Upper lobe of left lung (tissue), 6 donors: ENCODE results near the gene PABPN1L. TPM values are rescaled to one million over a fixed set of nuclear protein-coding genes. Genes with fewer than 3 reads are reported as not detected.

Experiments used
- ATAC-seq, 2 donors: fragments of 200-7000 bp; cut with Tn5 transposase; one replicate each; pipeline ENCODE4 v1.9.1; 2022; ENCODE audit warnings: mild to moderate bottlenecking in 2 of 2, moderate library complexity in 2 of 2; ENCODE audit not compliant: low FRiP score in 2 of 2
- DNase-seq, 2 donors: peaks; one replicate each; pipeline ENCODE4 v3.0.0-alpha.2; 2019 to 2020
- H3K27ac ChIP-seq, 4 donors: fragments of 200-600 bp; sonication (generic); one replicate each; pipeline ENCODE4 v1.5.1; 2016 to 2019
- H3K27me3 ChIP-seq, 4 donors: fragments of 200-600 bp; sonication (generic); one replicate each; pipeline ENCODE4 v1.5.1; 2017 to 2019
- H3K36me3 ChIP-seq, 4 donors: fragments of 200-600 bp; sonication (generic); one replicate each; pipeline ENCODE4 v1.5.1; 2016 to 2019
- H3K4me1 ChIP-seq, 4 donors: fragments of 200-600 bp; sonication (generic); one replicate each; pipeline ENCODE4 v1.5.1; 2018 to 2019
- H3K4me3 ChIP-seq, 4 donors: fragments of 200-600 bp; sonication (generic); one replicate each; pipeline ENCODE4 v1.5.1; 2017 to 2019; ENCODE audit warnings: mild to moderate bottlenecking in 2 of 4, moderate library complexity in 1 of 4
- H3K9me3 ChIP-seq, 4 donors: fragments of 200-600 bp; sonication (generic); one replicate each; pipeline ENCODE4 v1.5.1; 2018 to 2019
- EP300 ChIP-seq, 4 donors: sonication (generic); formaldehyde crosslinking; IDR thresholded peaks; one replicate each; pipeline ENCODE4 v1.5.1; 2017; ENCODE audit warnings: antibody characterized with exemption in 4 of 4, control low read depth in 2 of 4
- POLR2A ChIP-seq, 4 donors: fragments of 450-650 bp; IDR thresholded peaks; one replicate each; pipeline ENCODE4 v1.5.1; 2016 to 2017; ENCODE audit warnings: antibody characterized with exemption in 4 of 4, mild to moderate bottlenecking in 2 of 4
- POLR2AphosphoS5 ChIP-seq, 2 donors: sonication (generic); formaldehyde crosslinking; IDR thresholded peaks; one replicate each; pipeline ENCODE4 v1.5.1; 2017; ENCODE audit warnings: antibody characterized with exemption in 2 of 2
- WGBS, 2 donors: methylation state at CpG; one replicate each; pipeline ENCODE4 v1.1.5; 2017 to 2018; 5-methylcytosine and 5-hydroxymethylcytosine counted together
- total RNA-seq, 6 donors: library from RNA; depleted of rRNA in 4 of 6; stranded (reverse); fragments of >200 nt in 4 of 6; gene quantifications; one replicate each; pipeline versions ENCODE4 v1.1.0 to v1.2.1, GENCODE V29; 2016 to 2021
- TF ChIP-seq, protein P1 (sequence below), 6 experiments: fragments of 450-650 bp in 4 of 6; fragments of 200-600 bp in 2 of 6; sonication (generic) in 2 of 6; IDR thresholded peaks; one replicate each; pipeline ENCODE4 v1.5.1; 2016 to 2019; ENCODE audit warnings: antibody characterized with exemption in 6 of 6
- donor health status: DM: no; HTN: no; CAD: no; lungs with moderate emphysema.
- donor health status: DM: no; HTN: yes; CAD: no; lungs with severe emphysema.

PABPN1L gene, protein sequence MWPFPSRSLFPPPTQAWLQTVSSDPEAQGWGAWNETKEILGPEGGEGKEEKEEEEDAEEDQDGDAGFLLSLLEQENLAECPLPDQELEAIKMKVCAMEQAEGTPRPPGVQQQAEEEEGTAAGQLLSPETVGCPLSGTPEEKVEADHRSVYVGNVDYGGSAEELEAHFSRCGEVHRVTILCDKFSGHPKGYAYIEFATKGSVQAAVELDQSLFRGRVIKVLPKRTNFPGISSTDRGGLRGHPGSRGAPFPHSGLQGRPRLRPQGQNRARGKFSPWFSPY
- total RNA-seq, result under 1 TPM in 1 of 6 donors, not detected in 5; 0.20 TPM

DNA sequence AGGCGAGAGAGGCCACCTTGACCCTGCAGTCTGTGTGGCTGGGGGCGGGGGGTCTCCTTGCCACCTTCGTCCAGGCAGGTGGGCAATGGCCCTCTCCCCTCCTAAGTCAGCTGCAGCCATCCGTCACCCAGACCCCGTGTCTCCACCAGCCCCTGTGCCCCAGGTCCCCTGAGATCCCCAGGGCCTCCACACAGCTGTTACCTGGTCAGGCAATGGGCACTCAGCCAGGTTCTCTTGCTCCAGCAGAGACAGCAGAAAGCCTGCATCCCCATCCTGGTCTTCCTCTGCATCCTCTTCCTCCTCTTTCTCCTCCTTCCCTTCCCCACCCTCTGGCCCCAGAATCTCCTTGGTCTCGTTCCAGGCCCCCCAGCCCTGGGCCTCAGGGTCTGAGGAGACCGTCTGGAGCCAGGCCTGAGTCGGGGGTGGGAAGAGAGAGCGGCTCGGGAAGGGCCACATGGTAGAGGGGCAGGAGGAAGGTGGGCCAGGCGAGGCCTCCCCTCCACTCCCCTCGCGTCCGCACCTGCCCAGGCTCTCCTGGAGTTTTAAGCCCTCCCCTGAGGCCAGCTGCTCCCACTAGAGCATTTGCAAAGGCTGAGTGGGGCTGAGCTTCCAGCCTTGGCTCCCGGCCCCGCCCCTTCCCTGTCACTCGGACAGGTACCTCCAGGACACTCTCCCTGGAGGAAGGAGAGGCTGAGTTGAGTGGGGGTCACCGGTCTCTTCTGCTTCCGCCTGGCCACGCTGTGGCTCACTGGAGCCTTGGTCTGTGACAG is at the start of gene PABPN1L:
PABPN1L (minus strand) TSS at position 510 of the 770 bp plus-strand sequence; CDS start at position 456, 54 bp downstream.
- peak in 1 of 2 donors; percentile 71 for DNase-seq
- Histone ChIP-seq H3K27me3 (peaks cover 0 to 5% (median 0%) of the 10 kb centered on the region in 4 donors), H3K4me3 (no peak within 1 kb of the TSS), H3K9me3 (no peaks in the 10 kb centered on the region), H3K36me3 (peaks cover 3 to 22% (median 14%) of the 10 kb centered on the region in 4 donors), H3K27ac (no peak within 1 kb of the TSS), H3K4me1 (peaks cover 0 to 4% (median 0%) of the 10 kb centered on the region in 4 donors)
- TF ChIP-seq POLR2AphosphoS5 (IDR thresholded peaks at IDR 0.05), result no peak
- TF ChIP-seq POLR2A (IDR thresholded peaks at IDR 0.05), result no peak
- TF ChIP-seq, protein P1, sequence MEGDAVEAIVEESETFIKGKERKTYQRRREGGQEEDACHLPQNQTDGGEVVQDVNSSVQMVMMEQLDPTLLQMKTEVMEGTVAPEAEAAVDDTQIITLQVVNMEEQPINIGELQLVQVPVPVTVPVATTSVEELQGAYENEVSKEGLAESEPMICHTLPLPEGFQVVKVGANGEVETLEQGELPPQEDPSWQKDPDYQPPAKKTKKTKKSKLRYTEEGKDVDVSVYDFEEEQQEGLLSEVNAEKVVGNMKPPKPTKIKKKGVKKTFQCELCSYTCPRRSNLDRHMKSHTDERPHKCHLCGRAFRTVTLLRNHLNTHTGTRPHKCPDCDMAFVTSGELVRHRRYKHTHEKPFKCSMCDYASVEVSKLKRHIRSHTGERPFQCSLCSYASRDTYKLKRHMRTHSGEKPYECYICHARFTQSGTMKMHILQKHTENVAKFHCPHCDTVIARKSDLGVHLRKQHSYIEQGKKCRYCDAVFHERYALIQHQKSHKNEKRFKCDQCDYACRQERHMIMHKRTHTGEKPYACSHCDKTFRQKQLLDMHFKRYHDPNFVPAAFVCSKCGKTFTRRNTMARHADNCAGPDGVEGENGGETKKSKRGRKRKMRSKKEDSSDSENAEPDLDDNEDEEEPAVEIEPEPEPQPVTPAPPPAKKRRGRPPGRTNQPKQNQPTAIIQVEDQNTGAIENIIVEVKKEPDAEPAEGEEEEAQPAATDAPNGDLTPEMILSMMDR (IDR thresholded peaks at IDR 0.05), result no peak
- no peak for TF ChIP-seq EP300 (IDR thresholded peaks at IDR 0.05)
- ATAC-seq, result no peak
- WGBS, 2 donors, result 64 to 69% methylated on average over 15 to 20 of the region's 20 CpGs

DNA sequence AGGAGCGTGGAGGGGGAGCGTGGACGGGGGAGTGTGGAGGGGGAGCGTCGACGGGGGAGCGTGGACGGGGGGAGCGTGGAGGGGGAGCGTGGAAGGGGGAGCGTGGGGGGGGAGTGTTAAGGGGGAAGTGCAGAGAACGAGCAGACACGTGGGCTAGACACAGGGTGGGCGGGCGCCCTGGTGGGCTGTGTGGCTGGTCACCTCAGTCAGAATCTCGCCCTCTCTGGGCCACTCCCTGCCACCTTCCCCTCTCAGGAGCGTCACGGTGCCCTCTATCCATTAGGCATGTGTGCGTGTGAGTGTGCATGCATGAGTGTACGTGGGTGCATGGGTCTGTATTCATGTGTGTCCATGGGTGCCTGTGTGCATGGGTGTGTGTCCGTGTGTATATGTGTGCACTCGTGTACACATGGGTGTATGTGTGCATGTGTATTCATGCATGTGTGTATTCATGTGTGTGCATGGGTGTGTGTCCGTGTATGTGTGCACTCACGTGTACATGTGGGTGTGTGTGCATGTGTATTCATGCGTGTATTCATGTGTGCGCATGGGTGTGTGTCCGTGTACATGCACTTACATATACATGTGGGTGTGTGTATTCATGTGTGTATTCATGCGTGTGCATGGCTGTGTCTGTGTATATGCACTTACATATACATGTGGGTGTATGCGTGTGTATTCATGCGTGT is 49.3 kb upstream of the PABPN1L start:
- H3K9me3 ChIP-seq, result no peaks in the 10 kb centered on the region
- no peaks in the 10 kb centered on the region for H3K36me3 ChIP-seq
- no peak overlapping the region for H3K4me3 ChIP-seq
- H3K27me3 ChIP-seq, result no peaks in the 10 kb centered on the region
- peak in 1 of 2 donors; percentile 52 for DNase-seq
- H3K27ac ChIP-seq, result no peak overlapping the region
- 85 to 87% methylated on average over 20 to 22 of the region's 30 CpGs for WGBS, 2 donors
- TF ChIP-seq, protein P1 (IDR thresholded peaks at IDR 0.05), result no peak
- TF ChIP-seq POLR2AphosphoS5 (IDR thresholded peaks at IDR 0.05) (no peak), EP300 (IDR thresholded peaks at IDR 0.05) (no peak), POLR2A (IDR thresholded peaks at IDR 0.05) (no peak)
- peaks cover 11 to 26% (median 16%) of the 10 kb centered on the region in 4 donors for H3K4me1 ChIP-seq
- no peak for ATAC-seq

DNA sequence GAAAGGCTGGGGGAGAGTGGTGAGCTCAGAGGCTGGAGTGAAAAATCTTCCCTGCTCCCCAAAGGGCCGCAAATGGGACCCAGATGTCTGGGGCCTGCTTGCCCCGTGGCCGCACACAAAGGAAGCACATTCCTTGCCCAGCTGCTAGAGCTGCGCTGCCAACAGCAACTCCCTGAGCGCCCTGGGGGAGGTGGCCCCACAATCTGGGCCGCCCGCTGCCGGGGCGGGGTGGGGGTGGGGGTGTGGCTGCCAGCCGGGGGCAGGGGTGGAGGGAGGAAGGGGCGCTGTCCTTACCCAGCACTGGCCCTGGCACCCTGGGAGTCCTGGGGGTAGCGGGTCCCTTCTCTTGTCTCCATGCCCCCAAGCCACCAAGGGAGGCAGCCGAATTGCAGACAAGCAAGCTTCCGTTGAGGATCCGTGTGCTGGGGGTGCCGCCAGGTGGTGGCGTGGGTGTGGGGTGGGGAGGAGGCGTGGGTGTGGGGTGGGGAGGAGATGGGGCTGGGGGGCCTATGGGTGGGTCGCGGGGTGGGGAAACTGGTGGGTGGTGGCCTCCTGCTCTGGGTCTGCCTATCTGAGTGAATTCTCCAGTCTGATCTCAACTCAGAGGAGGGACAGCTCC is 48.4 kb upstream of the PABPN1L start:
- TF ChIP-seq POLR2AphosphoS5 (IDR thresholded peaks at IDR 0.05), result no peak
- TF ChIP-seq POLR2A (IDR thresholded peaks at IDR 0.05), result no peak
- no peak for TF ChIP-seq EP300 (IDR thresholded peaks at IDR 0.05)
- TF ChIP-seq, protein P1 (IDR thresholded peaks at IDR 0.05), result no peak
- H3K27me3 ChIP-seq, result no peaks in the 10 kb centered on the region
- DNase-seq, result peak in 1 of 2 donors; percentile 66
- H3K36me3 ChIP-seq, result no peaks in the 10 kb centered on the region
- peak in 1 of 2 donors; percentile 55 for ATAC-seq
- H3K27ac ChIP-seq, result peak overlapping the region in 3 of 4 donors; percentile 26 to 49 (median 30)
- peaks cover 1 to 16% (median 13%) of the 10 kb centered on the region in 4 donors for H3K4me1 ChIP-seq
- no peaks in the 10 kb centered on the region for H3K9me3 ChIP-seq
- WGBS, 2 donors, result 61 to 70% methylated on average over 2 to 10 of the region's 20 CpGs
- no peak overlapping the region for H3K4me3 ChIP-seq

DNA sequence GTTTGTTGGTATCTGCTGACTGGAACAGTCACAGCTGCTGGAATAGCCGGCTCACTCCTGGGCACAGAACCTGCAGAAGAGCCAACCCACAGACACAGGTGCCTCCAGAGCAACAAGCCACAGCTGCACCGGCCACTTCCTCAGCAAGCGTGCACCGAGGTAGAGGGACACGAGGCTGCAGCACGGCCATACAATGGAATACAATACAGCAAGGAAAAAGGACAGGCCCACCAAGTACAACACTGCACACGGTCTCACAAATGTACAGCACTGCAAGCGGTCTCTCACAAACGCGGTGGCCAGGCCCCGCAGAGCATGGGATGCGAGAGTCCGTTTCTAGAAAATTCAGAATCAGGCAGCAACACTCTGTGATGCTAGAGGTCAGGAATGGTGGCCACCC is 47.4 kb upstream of the PABPN1L start:
- peaks cover 0 to 15% (median 12%) of the 10 kb centered on the region in 4 donors for H3K4me1 ChIP-seq
- H3K27ac ChIP-seq, result no peak overlapping the region
- DNase-seq (peak in 1 of 2 donors; percentile 37), ATAC-seq (no peak)
- 96% methylated on average over 13 of the region's 13 CpGs for WGBS, 2 donors
- TF ChIP-seq POLR2A (IDR thresholded peaks at IDR 0.05), result no peak
- no peak for TF ChIP-seq POLR2AphosphoS5 (IDR thresholded peaks at IDR 0.05)
- TF ChIP-seq, protein P1 (IDR thresholded peaks at IDR 0.05), result no peak
- TF ChIP-seq EP300 (IDR thresholded peaks at IDR 0.05), result no peak
- H3K27me3 ChIP-seq, result no peaks in the 10 kb centered on the region
- H3K36me3 ChIP-seq, result no peaks in the 10 kb centered on the region
- no peak overlapping the region for H3K4me3 ChIP-seq
- no peaks in the 10 kb centered on the region for H3K9me3 ChIP-seq
